IMR-90 (cell line): ENCODE measurements around the gene ZMIZ1. TPM values are rescaled to one million over a fixed set of nuclear protein-coding genes. Genes with fewer than 3 reads are reported as not detected.

Experiments used
- ATAC-seq: fragments of 200-7000 bp; cut with Tn5 transposase; 2 replicates; pipeline ENCODE4 v1.9.1; 2020; ENCODE audit warnings: low read depth, mild to moderate bottlenecking, moderate library complexity
- BruUV-seq: library from RNA; stranded (reverse); fragments of 400-500 nt; replicated peaks from 2 replicates; lab custom pipeline; 2021; lab: Mats Ljungman, UMichigan
- CTCF ChIA-PET: fragments of 300-600 bp; formaldehyde crosslinking; extraction: SDS; loops from one replicate; lab custom pipeline; 2021; ENCODE audit warnings: antibody characterized with exemption; lab: Yijun Ruan, JAX
- POLR2A ChIA-PET: fragments of 300-600 bp; sonication (Branson Sonifier 250); formaldehyde crosslinking; loops from one replicate; lab custom pipeline; 2022; ENCODE audit warnings: antibody characterized with exemption; ENCODE audit not compliant: unreplicated experiment; lab: Charles Lee
- DNase-seq: peaks from one replicate; pipeline ENCODE4 v3.0.0; 2013
- H2AFZ ChIP-seq: replicated peaks from 2 replicates; pipeline ENCODE3; 2013; ENCODE audit warnings: low read length, mild to moderate bottlenecking; ENCODE audit not compliant: poor library complexity
- H2AK5ac ChIP-seq: 2 replicates; pipeline ENCODE4 v1.6.1; 2013; ENCODE audit warnings: low read depth, low read length, inconsistent platforms
- H2AK9ac ChIP-seq: replicated peaks from 2 replicates; pipeline ENCODE3; 2013; ENCODE audit warnings: mild to moderate bottlenecking, low read depth, low read length, moderate library complexity; ENCODE audit not compliant: poor library complexity
- H2BK120ac ChIP-seq: 2 replicates; pipeline ENCODE4 v1.6.1; 2013; ENCODE audit warnings: low read depth, low read length, inconsistent platforms
- H2BK15ac ChIP-seq: 3 replicates; pipeline ENCODE4 v1.6.1; 2013; ENCODE audit warnings: low read depth, low read length, inconsistent platforms
- H2BK20ac ChIP-seq: 2 replicates; pipeline ENCODE4 v1.6.1; 2013; ENCODE audit warnings: low read depth, mild to moderate bottlenecking, inconsistent platforms, low read length, moderate library complexity
- H2BK5ac ChIP-seq: 2 replicates; pipeline ENCODE4 v1.6.1; 2013; ENCODE audit warnings: mild to moderate bottlenecking, low read depth, low read length, inconsistent platforms; ENCODE audit not compliant: poor library complexity, severe bottlenecking
- H3K14ac ChIP-seq: replicated peaks from 2 replicates; pipeline ENCODE4 v1.6.1; 2013; ENCODE audit warnings: low read depth, low read length, inconsistent platforms
- H3K18ac ChIP-seq: 2 replicates; pipeline ENCODE4 v1.6.1; 2013; ENCODE audit warnings: low read depth, low read length, control low read depth
- H3K23ac ChIP-seq: 2 replicates; pipeline ENCODE4 v1.6.1; 2013; ENCODE audit warnings: low read depth, low read length, inconsistent platforms
- H3K27ac ChIP-seq: 2 replicates; pipeline ENCODE4 v1.5.1; 2013; ENCODE audit warnings: mild to moderate bottlenecking, control low read depth, low read length; ENCODE audit not compliant: insufficient read depth
- H3K27me3 ChIP-seq: 2 replicates; pipeline ENCODE4 v1.6.1; 2013; ENCODE audit warnings: low read length; ENCODE audit not compliant: control insufficient read depth, insufficient read depth
- H3K36me3 ChIP-seq: 2 replicates; pipeline ENCODE4 v1.6.1; 2013; ENCODE audit warnings: low read length, mixed read lengths; ENCODE audit not compliant: control insufficient read depth, insufficient read depth
- H3K4ac ChIP-seq: 2 replicates; pipeline ENCODE4 v1.6.1; 2013; ENCODE audit warnings: low read depth, low read length, inconsistent platforms
- H3K4me1 ChIP-seq: 2 replicates; pipeline ENCODE4 v1.6.1; 2013; ENCODE audit warnings: low read length, mixed read lengths; ENCODE audit not compliant: control insufficient read depth, insufficient read depth
- H3K4me2 ChIP-seq: 2 replicates; pipeline ENCODE4 v1.6.1; 2013; ENCODE audit warnings: low read depth, mild to moderate bottlenecking, control low read depth, low read length, moderate library complexity
- H3K4me3 ChIP-seq: 2 replicates; pipeline ENCODE4 v1.5.1; 2013; ENCODE audit warnings: low read depth, mild to moderate bottlenecking, control low read depth, low read length, moderate library complexity; ENCODE audit not compliant: insufficient read depth
- H3K56ac ChIP-seq: 2 replicates; pipeline ENCODE4 v1.6.1; 2013; ENCODE audit warnings: low read length, inconsistent platforms; ENCODE audit not compliant: insufficient read depth; ENCODE audit errors: extremely low read depth
- H3K79me1 ChIP-seq, 2 experiments: 2 replicates each; pipeline ENCODE4 v1.6.1; 2013; ENCODE audit warnings: low read length in 2 of 2, inconsistent platforms in 1 of 2, low read depth in 1 of 2
- H3K9ac ChIP-seq: 2 replicates; pipeline ENCODE4 v1.6.1; 2013; ENCODE audit warnings: low read depth, low read length, control low read depth
- H3K9me1 ChIP-seq: 2 replicates; pipeline ENCODE4 v1.6.1; 2013; ENCODE audit warnings: low read length, inconsistent platforms; ENCODE audit not compliant: insufficient read depth
- H3K9me3 ChIP-seq: 2 replicates; pipeline ENCODE4 v1.6.1; 2013; ENCODE audit warnings: low read length; ENCODE audit not compliant: control insufficient read depth, insufficient read depth
- H4K20me1 ChIP-seq: 2 replicates; pipeline ENCODE4 v1.6.1; 2013; ENCODE audit warnings: low read length, inconsistent platforms; ENCODE audit not compliant: insufficient read depth
- H4K5ac ChIP-seq: 2 replicates; pipeline ENCODE4 v1.6.1; 2013; ENCODE audit warnings: mild to moderate bottlenecking, low read depth, low read length, control low read depth
- H4K8ac ChIP-seq, 2 experiments: 2 replicates each; pipeline ENCODE4 v1.6.1; 2013; ENCODE audit warnings: low read depth in 2 of 2, low read length in 2 of 2, control low read depth in 1 of 2, inconsistent platforms in 1 of 2
- H4K91ac ChIP-seq: 2 replicates; pipeline ENCODE4 v1.6.1; 2013; ENCODE audit warnings: low read depth, low read length, inconsistent platforms; ENCODE audit not compliant: insufficient read depth
- BHLHE40 ChIP-seq: fragments of 150-350 bp; IDR thresholded peaks from 2 replicates; pipeline ENCODE4 v1.6.1; 2016; ENCODE audit warnings: mild to moderate bottlenecking, low read depth, low read length
- CEBPB ChIP-seq: IDR thresholded peaks from 2 replicates; pipeline ENCODE4 v1.6.1; 2012; ENCODE audit warnings: low read depth, low read length, improper control_type of control experiment
- CHD1 ChIP-seq: IDR thresholded peaks from 2 replicates; pipeline ENCODE4 v1.6.1; 2012; ENCODE audit warnings: low read depth, low read length, improper control_type of control experiment
- CTCF ChIP-seq: conservative IDR thresholded peaks from 2 replicates; pipeline ENCODE4 v1.5.1; 2012; ENCODE audit warnings: mild to moderate bottlenecking, low read depth, low read length, improper control_type of control experiment
- ELK1 ChIP-seq: fragments of 150-350 bp; IDR thresholded peaks from 2 replicates; pipeline ENCODE4 v1.6.1; 2016; ENCODE audit warnings: low read depth, mild to moderate bottlenecking, low read length, moderate library complexity, borderline replicate concordance
- FOS ChIP-seq: fragments of 150-350 bp; IDR thresholded peaks from 2 replicates; pipeline ENCODE4 v1.6.1; 2016; ENCODE audit warnings: low read depth, low read length
- MAFK ChIP-seq: IDR thresholded peaks from 2 replicates; pipeline ENCODE4 v1.6.1; 2012; ENCODE audit warnings: low read depth, low read length, improper control_type of control experiment
- MAZ ChIP-seq: IDR thresholded peaks from 2 replicates; pipeline ENCODE4 v1.6.1; 2012; ENCODE audit warnings: low read depth, mild to moderate bottlenecking, low read length, improper control_type of control experiment, moderate library complexity, borderline replicate concordance
- NFE2L2 ChIP-seq: fragments of 150-350 bp; IDR thresholded peaks from 2 replicates; pipeline ENCODE4 v1.6.1; 2016; ENCODE audit warnings: low read depth, mild to moderate bottlenecking, low read length
- POLR2A ChIP-seq: IDR thresholded peaks from 2 replicates; pipeline ENCODE4 v1.6.1; 2012; ENCODE audit warnings: mild to moderate bottlenecking, low read depth, low read length
- RAD21 ChIP-seq: IDR thresholded peaks from 2 replicates; pipeline ENCODE4 v1.6.1; 2012; ENCODE audit warnings: low read length, improper control_type of control experiment
- RCOR1 ChIP-seq: IDR thresholded peaks from 2 replicates; pipeline ENCODE4 v1.6.1; 2012; ENCODE audit warnings: mild to moderate bottlenecking, low read length, improper control_type of control experiment; ENCODE audit not compliant: insufficient replicate concordance
- RFX5 ChIP-seq: IDR thresholded peaks from 2 replicates; pipeline ENCODE4 v1.8.0; 2012; ENCODE audit warnings: low read depth, mild to moderate bottlenecking, low read length, moderate library complexity
- SMC3 ChIP-seq: fragments of 150-350 bp; IDR thresholded peaks from 2 replicates; pipeline ENCODE4 v1.6.1; 2016; ENCODE audit warnings: low read depth, mild to moderate bottlenecking, antibody characterized with exemption, low read length, moderate library complexity
- USF2 ChIP-seq: fragments of 150-350 bp; IDR thresholded peaks from 2 replicates; pipeline ENCODE4 v1.6.1; 2017; ENCODE audit warnings: mild to moderate bottlenecking, antibody characterized with exemption, low read length, low read depth
- WGBS, 2 experiments: methylation state at CpG; one replicate each; pipeline versions ENCODE4 v1.1.5 to v1.1.7; 2013; ENCODE audit warnings: missing lambda C conversion rate in 2 of 2; ENCODE audit not compliant: insufficient read length in 1 of 2; ENCODE audit errors: extremely low coverage in 2 of 2; 5-methylcytosine and 5-hydroxymethylcytosine counted together
- dilution Hi-C: fragments of 300-500 bp; cut with HindIII; formaldehyde crosslinking; loops from one replicate; pipeline ENCODE4 v1.14.3; 2018; ENCODE audit warnings: low sequenced_read_pairs; ENCODE audit not compliant: unreplicated experiment
- in situ Hi-C: fragments of 300-500 bp; cut with MboI; formaldehyde crosslinking; loops from 3 replicates; pipeline ENCODE4 v1.14.3; 2019; ENCODE audit warnings: low sequenced_read_pairs, inconsistent platforms, mixed read lengths
- intact Hi-C: fragments of 100-400 bp; cut with micrococcal nuclease; formaldehyde crosslinking; loops from 2 replicates; pipeline ENCODE4 v1.10.0; 2022
- polyA plus RNA-seq, 3 experiments: library from polyadenylated mRNA; depleted of rRNA; stranded (reverse); fragments of >200 nt; gene quantifications; 2 replicates each; pipeline ENCODE4 v1.2.3, GENCODE V29; 2012; ENCODE audit warnings: low replicate concordance in 1 of 3
- total RNA-seq: library from RNA; depleted of rRNA; stranded (reverse); fragments of >200 nt; gene quantifications from 2 replicates; pipeline ENCODE4 v1.2.3, GENCODE V29; 2012

The ZMIZ1 gene
- total and polyA plus RNA-seq, 2 of the 4 experiments (the other 2 are of a cell fraction): 6.6 to 48.7 TPM

GRCh38 chr10:79029478-79030390 is 39.0 kb upstream of the ZMIZ1 start:
- H3K4me3 ChIP-seq: no peak overlapping the region
- DNase-seq (no peak), ATAC-seq (no peak)
- no peak overlapping the region for H4K91ac ChIP-seq
- H4K8ac ChIP-seq: no peak overlapping the region
- no peak overlapping the region for H2BK20ac ChIP-seq
- H3K18ac ChIP-seq: no peak overlapping the region
- H3K79me1 ChIP-seq: no peaks in the 10 kb centered on the region
- no peaks in the 10 kb centered on the region for H3K4me1 ChIP-seq
- H3K9me1 ChIP-seq: peaks cover 4% of the 10 kb centered on the region; the same call in 1 of the 2 replicates
- H2AFZ ChIP-seq: no peak overlapping the region
- peaks cover 43% of the 10 kb centered on the region for H3K27me3 ChIP-seq
- CTCF ChIA-PET: no interaction called here
- in situ Hi-C loops: no loop called here
- H2BK5ac ChIP-seq: no peak overlapping the region
- H3K4ac ChIP-seq: no peak overlapping the region
- no peak overlapping the region for H3K9ac ChIP-seq
- H3K9me3 ChIP-seq: no peaks in the 10 kb centered on the region
- no peak overlapping the region for H3K4me2 ChIP-seq
- WGBS, 2 experiments: 70% methylated on average over 7 of the region's 12 CpGs; no CpG with 5 or more reads in 1 of the 2 experiments
- H3K14ac ChIP-seq: no peak overlapping the region
- no peaks in the 10 kb centered on the region for H3K36me3 ChIP-seq
- no peak overlapping the region for H3K56ac ChIP-seq
- H3K27ac ChIP-seq: no peak overlapping the region
- intact Hi-C loops: no loop called here
- no peaks in the 10 kb centered on the region; the same call in 1 of the 2 replicates for H4K20me1 ChIP-seq
- no peak overlapping the region for H4K5ac ChIP-seq
- no peak overlapping the region for H3K23ac ChIP-seq
- dilution Hi-C loops: no loop called here
- H2BK120ac ChIP-seq: no peak overlapping the region
- no peak overlapping the region for H2AK9ac ChIP-seq
- no TSS peak for BruUV-seq
- no peak overlapping the region for H2AK5ac ChIP-seq
- POLR2A ChIA-PET: no interaction called here
- no peak overlapping the region for H2BK15ac ChIP-seq
- TF ChIP-seq RFX5: no peak
- no peak for TF ChIP-seq RAD21
- no peak for TF ChIP-seq RCOR1
- no peak for TF ChIP-seq NFE2L2
- TF ChIP-seq MAFK: no peak
- no peak for TF ChIP-seq CHD1
- no peak for TF ChIP-seq FOS
- TF ChIP-seq ELK1: no peak
- no peak for TF ChIP-seq MAZ
- no peak for TF ChIP-seq USF2
- no peak for TF ChIP-seq CTCF
- TF ChIP-seq BHLHE40: no peak
- TF ChIP-seq CEBPB: no peak
- no peak for TF ChIP-seq POLR2A
- TF ChIP-seq SMC3: no peak
